SK-N-SH (cell line): ENCODE data around the gene BRD7.

Source experiments
- CTCF ChIP-seq: fragments of 200-600 bp; sonication (generic); IDR thresholded peaks from 2 replicates; pipeline ENCODE4 v1.6.1; 2017; ENCODE audit warnings: antibody characterized with exemption, mild to moderate bottlenecking, moderate library complexity
- GATA2 ChIP-seq: sonication (generic); formaldehyde crosslinking; IDR thresholded peaks from 2 replicates; pipeline ENCODE4 v1.5.0; 2020; ENCODE audit warnings: mild to moderate bottlenecking, missing genetic modification reagents
- SIN3A ChIP-seq: IDR thresholded peaks from 2 replicates; pipeline ENCODE4 v1.6.1; 2012; ENCODE audit warnings: low read depth, mild to moderate bottlenecking, low read length, moderate library complexity, borderline replicate concordance
- SMC3 ChIP-seq: IDR thresholded peaks from 2 replicates; pipeline ENCODE4 v1.6.1; 2012; ENCODE audit warnings: low read depth, low read length, improper control_type of control experiment

GRCh38 chr16:50401355-50401754 is 32.6 kb upstream of the BRD7 start:
- TF ChIP-seq SIN3A (no peak), CTCF (no peak), SMC3 (no peak), GATA2 (CRISPR knock-in tag) (no peak)
